ENCODE data around the gene DDB1.

Gene DDB1

GRCh38 chr11:61325649-61326414, 7.1 kb downstream of the DDB1 start:
- H3K36me3 ChIP-seq (ENCODE audit: control insufficient read depth in 1 of 2, insufficient read depth in 2 of 2, low read length in 2 of 2): peaks cover 62 to 86% of the 10 kb centered on the region in 2 donors
- no peaks in the 10 kb centered on the region for H3K27me3 ChIP-seq (ENCODE audit: control insufficient read depth in 1 of 2, insufficient read depth in 2 of 2, low read length in 2 of 2)
- H3K27ac ChIP-seq (ENCODE audit: low read depth, low read length): no peak overlapping the region

GRCh38 chr11:61315260-61315659, 17.6 kb downstream of the DDB1 start:
- Histone ChIP-seq H3K27ac (ENCODE audit: low read depth, low read length) (no peak overlapping the region), H3K9ac (ENCODE audit: low read depth in 1 of 2, low read length in 2 of 2) (no peak overlapping the region), H3K27me3 (ENCODE audit: control insufficient read depth in 1 of 2, insufficient read depth in 2 of 2, low read length in 2 of 2) (no peaks in the 10 kb centered on the region), H3K4me3 (ENCODE audit: low read depth in 1 of 2, low read length in 2 of 2) (no peak overlapping the region), H3K36me3 (ENCODE audit: control insufficient read depth in 1 of 2, insufficient read depth in 2 of 2, low read length in 2 of 2) (peaks cover 62 to 88% of the 10 kb centered on the region in 2 donors), H3K9me3 (ENCODE audit: control insufficient read depth in 1 of 2, low read length in 2 of 2) (no peaks in the 10 kb centered on the region), H3K4me1 (ENCODE audit: control insufficient read depth in 1 of 2, insufficient read depth in 2 of 2, low read length in 2 of 2) (no peaks in the 10 kb centered on the region)

More at GRCh38 chr11:61325649-61326414, 7.1 kb downstream of the DDB1 start:
- Histone ChIP-seq H3K4me1 (ENCODE audit: control insufficient read depth in 1 of 2, insufficient read depth in 2 of 2, low read length in 2 of 2) (peaks cover under 1% of the 10 kb centered on the region in 2 donors), H3K9ac (ENCODE audit: low read depth in 1 of 2, low read length in 2 of 2) (no peak overlapping the region), H3K9me3 (ENCODE audit: control insufficient read depth in 1 of 2, low read length in 2 of 2) (no peaks in the 10 kb centered on the region), H3K4me3 (ENCODE audit: low read depth in 1 of 2, low read length in 2 of 2) (no peak overlapping the region)

GRCh38 chr11:61310749-61311148, 22.2 kb downstream of the DDB1 start:
- Histone ChIP-seq H3K36me3 (ENCODE audit: control insufficient read depth in 1 of 2, insufficient read depth in 2 of 2, low read length in 2 of 2) (peaks cover 77 to 96% of the 10 kb centered on the region in 2 donors), H3K9me3 (ENCODE audit: control insufficient read depth in 1 of 2, low read length in 2 of 2) (no peaks in the 10 kb centered on the region), H3K27ac (ENCODE audit: low read depth, low read length) (no peak overlapping the region), H3K9ac (ENCODE audit: low read depth in 1 of 2, low read length in 2 of 2) (no peak overlapping the region), H3K4me3 (ENCODE audit: low read depth in 1 of 2, low read length in 2 of 2) (no peak overlapping the region), H3K4me1 (ENCODE audit: control insufficient read depth in 1 of 2, insufficient read depth in 2 of 2, low read length in 2 of 2) (no peaks in the 10 kb centered on the region), H3K27me3 (ENCODE audit: control insufficient read depth in 1 of 2, insufficient read depth in 2 of 2, low read length in 2 of 2) (no peaks in the 10 kb centered on the region)

- H3K4me1 ChIP-seq (ENCODE audit: control insufficient read depth in 1 of 2, insufficient read depth in 2 of 2, low read length in 2 of 2): no peaks in the 10 kb centered on the region
- H3K9ac ChIP-seq (ENCODE audit: low read depth in 1 of 2, low read length in 2 of 2): no peak overlapping the region
- no peak overlapping the region for H3K4me3 ChIP-seq (ENCODE audit: low read depth in 1 of 2, low read length in 2 of 2)
- peaks cover 71 to 96% of the 10 kb centered on the region in 2 donors for H3K36me3 ChIP-seq (ENCODE audit: control insufficient read depth in 1 of 2, insufficient read depth in 2 of 2, low read length in 2 of 2)
- no peaks in the 10 kb centered on the region for H3K9me3 ChIP-seq (ENCODE audit: control insufficient read depth in 1 of 2, low read length in 2 of 2)
- no peaks in the 10 kb centered on the region for H3K27me3 ChIP-seq (ENCODE audit: control insufficient read depth in 1 of 2, insufficient read depth in 2 of 2, low read length in 2 of 2)
- H3K27ac ChIP-seq (ENCODE audit: low read depth, low read length): no peak overlapping the region
Measured at GRCh38 chr11:61309739-61310138, 23.2 kb downstream of the DDB1 start.

GRCh38 chr11:61309141-61309540, 23.8 kb downstream of the DDB1 start:
- Histone ChIP-seq H3K36me3 (ENCODE audit: control insufficient read depth in 1 of 2, insufficient read depth in 2 of 2, low read length in 2 of 2) (peaks cover 67 to 95% of the 10 kb centered on the region in 2 donors), H3K27me3 (ENCODE audit: control insufficient read depth in 1 of 2, insufficient read depth in 2 of 2, low read length in 2 of 2) (no peaks in the 10 kb centered on the region)

GRCh38 chr11:61307354-61307753, 25.6 kb downstream of the DDB1 start:
- no peaks in the 10 kb centered on the region for H3K4me1 ChIP-seq (ENCODE audit: control insufficient read depth in 1 of 2, insufficient read depth in 2 of 2, low read length in 2 of 2)
- no peaks in the 10 kb centered on the region for H3K9me3 ChIP-seq (ENCODE audit: control insufficient read depth in 1 of 2, low read length in 2 of 2)
- no peaks in the 10 kb centered on the region for H3K27me3 ChIP-seq (ENCODE audit: control insufficient read depth in 1 of 2, insufficient read depth in 2 of 2, low read length in 2 of 2)
- H3K36me3 ChIP-seq (ENCODE audit: control insufficient read depth in 1 of 2, insufficient read depth in 2 of 2, low read length in 2 of 2): peaks cover 62 to 98% of the 10 kb centered on the region in 2 donors
- no peak overlapping the region for H3K9ac ChIP-seq (ENCODE audit: low read depth in 1 of 2, low read length in 2 of 2)
- no peak overlapping the region for H3K27ac ChIP-seq (ENCODE audit: low read depth, low read length)
- H3K4me3 ChIP-seq (ENCODE audit: low read depth in 1 of 2, low read length in 2 of 2): no peak overlapping the region

More at GRCh38 chr11:61309141-61309540, 23.8 kb downstream of the DDB1 start:
- Histone ChIP-seq H3K4me3 (ENCODE audit: low read depth in 1 of 2, low read length in 2 of 2) (no peak overlapping the region), H3K9ac (ENCODE audit: low read depth in 1 of 2, low read length in 2 of 2) (no peak overlapping the region), H3K4me1 (ENCODE audit: control insufficient read depth in 1 of 2, insufficient read depth in 2 of 2, low read length in 2 of 2) (no peaks in the 10 kb centered on the region), H3K27ac (ENCODE audit: low read depth, low read length) (no peak overlapping the region), H3K9me3 (ENCODE audit: control insufficient read depth in 1 of 2, low read length in 2 of 2) (no peaks in the 10 kb centered on the region)

- Histone ChIP-seq H3K4me3 (ENCODE audit: low read depth in 1 of 2, low read length in 2 of 2) (no peak overlapping the region), H3K9ac (ENCODE audit: low read depth in 1 of 2, low read length in 2 of 2) (no peak overlapping the region), H3K4me1 (ENCODE audit: control insufficient read depth in 1 of 2, insufficient read depth in 2 of 2, low read length in 2 of 2) (no peaks in the 10 kb centered on the region), H3K27me3 (ENCODE audit: control insufficient read depth in 1 of 2, insufficient read depth in 2 of 2, low read length in 2 of 2) (no peaks in the 10 kb centered on the region), H3K27ac (ENCODE audit: low read depth, low read length) (no peak overlapping the region), H3K9me3 (ENCODE audit: control insufficient read depth in 1 of 2, low read length in 2 of 2) (no peaks in the 10 kb centered on the region), H3K36me3 (ENCODE audit: control insufficient read depth in 1 of 2, insufficient read depth in 2 of 2, low read length in 2 of 2) (peaks cover 64 to 98% of the 10 kb centered on the region in 2 donors)
Measured at GRCh38 chr11:61306221-61306620, 26.7 kb downstream of the DDB1 start.

GRCh38 chr11:61305417-61305816, 27.5 kb downstream of the DDB1 start:
- Histone ChIP-seq H3K4me3 (ENCODE audit: low read depth in 1 of 2, low read length in 2 of 2) (no peak overlapping the region), H3K9ac (ENCODE audit: low read depth in 1 of 2, low read length in 2 of 2) (no peak overlapping the region), H3K27ac (ENCODE audit: low read depth, low read length) (no peak overlapping the region), H3K36me3 (ENCODE audit: control insufficient read depth in 1 of 2, insufficient read depth in 2 of 2, low read length in 2 of 2) (peaks cover 63 to 98% of the 10 kb centered on the region in 2 donors), H3K4me1 (ENCODE audit: control insufficient read depth in 1 of 2, insufficient read depth in 2 of 2, low read length in 2 of 2) (no peaks in the 10 kb centered on the region), H3K9me3 (ENCODE audit: control insufficient read depth in 1 of 2, low read length in 2 of 2) (no peaks in the 10 kb centered on the region), H3K27me3 (ENCODE audit: control insufficient read depth in 1 of 2, insufficient read depth in 2 of 2, low read length in 2 of 2) (no peaks in the 10 kb centered on the region)

- Histone ChIP-seq H3K4me3 (ENCODE audit: low read depth in 1 of 2, low read length in 2 of 2) (no peak overlapping the region), H3K9ac (ENCODE audit: low read depth in 1 of 2, low read length in 2 of 2) (no peak overlapping the region), H3K27ac (ENCODE audit: low read depth, low read length) (no peak overlapping the region), H3K9me3 (ENCODE audit: control insufficient read depth in 1 of 2, low read length in 2 of 2) (no peaks in the 10 kb centered on the region), H3K27me3 (ENCODE audit: control insufficient read depth in 1 of 2, insufficient read depth in 2 of 2, low read length in 2 of 2) (no peaks in the 10 kb centered on the region), H3K4me1 (ENCODE audit: control insufficient read depth in 1 of 2, insufficient read depth in 2 of 2, low read length in 2 of 2) (peaks cover 3 to 5% of the 10 kb centered on the region in 2 donors), H3K36me3 (ENCODE audit: control insufficient read depth in 1 of 2, insufficient read depth in 2 of 2, low read length in 2 of 2) (peaks cover 60 to 95% of the 10 kb centered on the region in 2 donors)
Measured at GRCh38 chr11:61303725-61304124, 29.2 kb downstream of the DDB1 start.

GRCh38 chr11:61302550-61302949, 30.4 kb downstream of the DDB1 start:
- Histone ChIP-seq H3K4me1 (ENCODE audit: control insufficient read depth in 1 of 2, insufficient read depth in 2 of 2, low read length in 2 of 2) (peaks cover 8 to 16% of the 10 kb centered on the region in 2 donors), H3K9ac (ENCODE audit: low read depth in 1 of 2, low read length in 2 of 2) (no peak overlapping the region), H3K4me3 (ENCODE audit: low read depth in 1 of 2, low read length in 2 of 2) (no peak overlapping the region), H3K36me3 (ENCODE audit: control insufficient read depth in 1 of 2, insufficient read depth in 2 of 2, low read length in 2 of 2) (peaks cover 52 to 83% of the 10 kb centered on the region in 2 donors), H3K9me3 (ENCODE audit: control insufficient read depth in 1 of 2, low read length in 2 of 2) (no peaks in the 10 kb centered on the region), H3K27me3 (ENCODE audit: control insufficient read depth in 1 of 2, insufficient read depth in 2 of 2, low read length in 2 of 2) (no peaks in the 10 kb centered on the region), H3K27ac (ENCODE audit: low read depth, low read length) (no peak overlapping the region)
